ENCODE measurements around the gene USP48. TPM values are rescaled to one million over a fixed set of nuclear protein-coding genes. Genes with fewer than 3 reads are reported as not detected.

Gene USP48
- total and polyA plus RNA-seq, 7 donors, result 12.6 to 77.0 (median 47.1) TPM

- WGBS, 2 donors, result 97 to 98% methylated on average over 4 of the region's 4 CpGs
- H3K9me3 ChIP-seq, result no peaks in the 10 kb centered on the region
- H3K27me3 ChIP-seq, result no peaks in the 10 kb centered on the region
- H3K4me1 ChIP-seq, result no peaks in the 10 kb centered on the region
- no peak overlapping the region for H3K27ac ChIP-seq
- H3K4me3 ChIP-seq, result no peak overlapping the region
- H3K36me3 ChIP-seq, result peaks cover 0 to 76% (median 20%) of the 10 kb centered on the region in 4 donors
- DNase-seq, result no peak
- intact Hi-C loops (cut with DNase I), result no loop called here
- TF ChIP-seq EP300 (IDR thresholded peaks at IDR 0.05), result no peak
- TF ChIP-seq POLR2A (IDR thresholded peaks at IDR 0.05), result no peak
- TF ChIP-seq CTCF (IDR thresholded peaks at IDR 0.05), result no peak
- TF ChIP-seq POLR2AphosphoS5 (IDR thresholded peaks at IDR 0.05), result no peak
Measured at GRCh38 chr1:21685946-21686678, 96.8 kb downstream of the USP48 start.

- TF ChIP-seq POLR2AphosphoS5 (IDR thresholded peaks at IDR 0.05), result no peak
- TF ChIP-seq POLR2A (IDR thresholded peaks at IDR 0.05), result no peak
- TF ChIP-seq CTCF (IDR thresholded peaks at IDR 0.05), result no peak
- TF ChIP-seq EP300 (IDR thresholded peaks at IDR 0.05), result no peak
- intact Hi-C loops (cut with DNase I), result no loop called here
- H3K4me3 ChIP-seq, result no peak overlapping the region
- peaks cover 0 to 72% (median 11%) of the 10 kb centered on the region in 4 donors for H3K36me3 ChIP-seq
- WGBS, 2 donors, result 88% methylated on average over 9 of the region's 9 CpGs
- no peak overlapping the region for H3K27ac ChIP-seq
- no peaks in the 10 kb centered on the region for H3K4me1 ChIP-seq
- H3K27me3 ChIP-seq, result no peaks in the 10 kb centered on the region
- no peak for DNase-seq
- H3K9me3 ChIP-seq, result no peaks in the 10 kb centered on the region
Measured at GRCh38 chr1:21681426-21681825, 101.5 kb downstream of the USP48 start.

GRCh38 chr1:21680918-21681317, 102.0 kb downstream of the USP48 start:
- no peak for DNase-seq
- Histone ChIP-seq H3K27me3 (no peaks in the 10 kb centered on the region), H3K9me3 (no peaks in the 10 kb centered on the region), H3K4me1 (no peaks in the 10 kb centered on the region), H3K36me3 (peaks cover 0 to 67% (median 9%) of the 10 kb centered on the region in 4 donors), H3K4me3 (no peak overlapping the region), H3K27ac (no peak overlapping the region)
- TF ChIP-seq POLR2AphosphoS5 (IDR thresholded peaks at IDR 0.05), result no peak
- 52 to 69% methylated on average over 3 of the region's 3 CpGs for WGBS, 2 donors
- intact Hi-C loops (cut with DNase I), result no loop called here

GRCh38 chr1:21680381-21680780, 102.6 kb downstream of the USP48 start:
- Histone ChIP-seq H3K4me1 (no peaks in the 10 kb centered on the region), H3K36me3 (peaks cover 0 to 62% (median 7%) of the 10 kb centered on the region in 4 donors), H3K9me3 (no peaks in the 10 kb centered on the region), H3K27ac (no peak overlapping the region), H3K27me3 (no peaks in the 10 kb centered on the region), H3K4me3 (no peak overlapping the region)
- TF ChIP-seq EP300 (IDR thresholded peaks at IDR 0.05) (no peak), POLR2AphosphoS5 (IDR thresholded peaks at IDR 0.05) (no peak), POLR2A (IDR thresholded peaks at IDR 0.05) (no peak), CTCF (IDR thresholded peaks at IDR 0.05) (no peak)
- no peak for DNase-seq
- WGBS, 2 donors, result 90 to 100% methylated on average over 1 of the region's 1 CpG
- intact Hi-C loops (cut with DNase I), result no loop called here

GRCh38 chr1:21677168-21677567, 105.8 kb downstream of the USP48 start:
- Histone ChIP-seq H3K4me3 (no peak overlapping the region), H3K9me3 (no peaks in the 10 kb centered on the region), H3K27ac (no peak overlapping the region), H3K36me3 (peaks cover 0 to 49% (median 7%) of the 10 kb centered on the region in 4 donors), H3K4me1 (peaks cover 0 to 19% (median 18%) of the 10 kb centered on the region in 4 donors), H3K27me3 (no peaks in the 10 kb centered on the region)
- no peak for TF ChIP-seq POLR2A (IDR thresholded peaks at IDR 0.05)
- no peak for TF ChIP-seq CTCF (IDR thresholded peaks at IDR 0.05)
- TF ChIP-seq EP300 (IDR thresholded peaks at IDR 0.05), result no peak
- TF ChIP-seq POLR2AphosphoS5 (IDR thresholded peaks at IDR 0.05), result no peak
- intact Hi-C loops (cut with DNase I), result no loop called here
- whole genome bisulfite sequencing, 2 donors, result 93 to 94% methylated on average over 6 of the region's 6 CpGs
- DNase-seq, result peak; percentile 47
